ENCODE measurements around the gene OR7G3.

The OR7G3 gene

GRCh38 chr19:9107375-9107774, 19.4 kb downstream of the OR7G3 start, which contains the start of gene OR7G2:
Gene OR7G2 (minus strand): TSS chr19:9107475. CDS start chr19:9103243, 4,232 bp downstream.
- DNase-seq (ENCODE audit: low spot score): no peak

GRCh38 chr19:9086761-9087160, 40.0 kb downstream of the OR7G3 start, which contains the start of gene OR1M1:
Gene OR1M1 (plus strand): TSS chr19:9087061. CDS start chr19:9093245, 6,184 bp downstream.
- DNase-seq (ENCODE audit: low spot score): no peak

GRCh38 chr19:9078651-9079050, 48.1 kb downstream of the OR7G3 start:
- no peak for DNase-seq (ENCODE audit: low spot score)

- DNase-seq (ENCODE audit: low spot score): no peak
These were observed 49.8 kb downstream of the OR7G3 start for GRCh38 chr19:9076901-9077300.

All from left forelimb (tissue), 1 donor.